G401.6 (cell line): Measurements from ENCODE around the gene BECN2.
"Not testable (repeated sequence)": the region's sequence is repeated elsewhere in the genome, so short reads cannot be mapped to it uniquely, and the experiment has no call there.

Source experiments
- FAIRE-seq: peaks from 2 replicates; lab custom pipeline; 2012; peaks lifted over from hg19 to GRCh38; lab: Jason Lieb, UNC

BECN2 gene

DNA sequence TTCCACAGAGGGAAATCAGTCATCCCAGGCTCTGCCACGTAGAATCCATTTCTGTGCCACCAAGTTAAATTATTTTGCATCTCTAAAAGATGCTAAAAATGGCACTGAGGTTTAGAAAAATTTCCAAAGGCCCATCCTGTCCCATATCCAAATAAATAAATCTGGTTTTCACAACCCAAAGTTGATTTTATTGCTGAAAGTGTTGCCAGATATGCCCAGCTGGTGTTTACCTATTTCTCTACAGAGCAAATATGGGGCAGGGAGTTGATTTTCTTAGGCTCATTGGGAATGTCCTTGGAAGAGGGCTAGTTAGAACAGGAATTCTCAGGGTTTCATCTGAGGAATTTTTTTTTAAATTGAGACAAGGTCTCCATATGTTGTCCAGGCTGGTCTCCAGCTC, 22.4 kb downstream of the BECN2 start:
- FAIRE-seq = no peak

DNA sequence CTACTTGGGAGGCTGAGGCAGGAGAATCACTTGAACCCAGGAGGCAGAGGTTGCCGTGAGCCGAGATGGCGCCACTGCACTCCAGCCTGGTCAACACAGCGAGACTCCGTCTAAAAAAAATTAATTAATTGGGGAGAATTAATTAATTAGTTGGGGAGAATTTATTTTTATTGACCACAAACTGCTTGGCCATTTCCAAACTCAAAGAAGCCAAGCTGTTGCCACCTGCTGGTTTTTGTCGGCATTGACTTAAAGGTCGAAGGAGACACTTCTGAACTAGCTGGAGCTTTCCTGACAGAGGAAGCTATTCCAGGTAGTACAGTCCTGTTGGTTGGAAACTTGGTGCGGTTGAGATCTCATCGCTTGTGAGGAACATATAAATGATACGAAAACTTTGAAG, 28.2 kb downstream of the BECN2 start:
- no peak for FAIRE-seq

DNA sequence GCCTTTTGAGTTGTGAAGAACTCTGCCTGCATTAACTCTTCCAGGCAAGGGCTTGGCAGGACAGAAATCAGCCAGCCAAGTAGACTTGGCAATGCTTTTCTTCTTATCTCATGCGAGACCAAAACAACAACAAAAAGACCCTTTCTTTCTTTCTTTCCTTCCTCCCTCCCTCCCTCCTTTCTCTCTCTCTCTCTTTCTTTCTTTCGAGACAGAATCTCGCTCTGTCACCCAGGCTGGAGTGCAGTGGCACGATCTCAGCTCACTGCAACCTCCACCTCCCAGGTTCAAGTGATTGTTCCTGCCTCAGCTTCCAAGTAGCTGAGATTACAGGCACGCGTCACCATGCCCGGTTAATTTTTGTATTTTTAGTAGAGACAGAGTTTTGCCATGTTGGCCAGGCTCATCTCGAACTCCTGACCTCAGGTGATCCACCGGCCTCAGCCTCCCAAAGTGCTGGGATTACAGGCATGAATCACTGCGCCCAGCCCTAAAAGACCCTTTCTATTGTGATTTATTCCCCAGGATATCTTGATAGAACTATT, 30.9 kb downstream of the BECN2 start:
- FAIRE-seq = not testable (repeated sequence)

DNA sequence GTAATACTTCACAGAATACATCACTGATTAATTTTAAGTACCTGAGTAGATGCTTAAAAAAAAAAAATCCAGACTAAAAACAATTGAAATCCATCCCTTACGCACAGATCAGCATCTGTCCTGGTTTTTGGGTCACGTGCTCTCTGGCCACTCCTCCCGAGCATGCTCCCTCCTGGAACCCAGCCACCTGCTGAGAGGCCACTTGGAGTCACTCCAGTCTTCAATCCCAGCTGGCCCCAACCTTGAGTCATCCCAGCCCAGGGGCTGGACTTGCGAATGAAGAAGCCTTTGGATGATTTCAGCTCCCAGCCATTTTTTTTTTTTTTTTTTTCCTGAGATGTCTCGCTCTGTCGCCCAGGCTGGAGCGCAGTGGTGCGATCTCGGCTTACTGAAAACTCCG, 32.5 kb downstream of the BECN2 start:
- no peak for FAIRE-seq

DNA sequence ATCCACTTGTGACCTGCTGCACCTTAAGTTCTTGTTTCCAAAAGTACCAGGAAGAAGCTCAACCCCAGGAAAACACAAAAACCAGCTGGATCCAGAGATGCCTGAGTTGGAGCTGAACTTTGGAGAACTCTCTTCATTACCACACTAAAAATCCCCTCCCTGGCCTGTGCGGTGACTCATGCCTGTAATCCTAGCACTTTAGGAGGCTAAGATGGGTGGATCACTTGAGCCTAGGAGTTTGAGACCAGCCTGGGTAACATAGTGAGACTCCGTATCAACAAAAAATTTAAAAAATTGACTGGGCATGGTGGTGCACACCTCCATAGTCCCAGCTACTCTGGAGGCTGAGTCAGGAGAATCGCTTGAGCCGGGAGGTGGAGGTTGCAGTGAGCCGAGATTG, 35.2 kb downstream of the BECN2 start:
- no peak for FAIRE-seq

DNA sequence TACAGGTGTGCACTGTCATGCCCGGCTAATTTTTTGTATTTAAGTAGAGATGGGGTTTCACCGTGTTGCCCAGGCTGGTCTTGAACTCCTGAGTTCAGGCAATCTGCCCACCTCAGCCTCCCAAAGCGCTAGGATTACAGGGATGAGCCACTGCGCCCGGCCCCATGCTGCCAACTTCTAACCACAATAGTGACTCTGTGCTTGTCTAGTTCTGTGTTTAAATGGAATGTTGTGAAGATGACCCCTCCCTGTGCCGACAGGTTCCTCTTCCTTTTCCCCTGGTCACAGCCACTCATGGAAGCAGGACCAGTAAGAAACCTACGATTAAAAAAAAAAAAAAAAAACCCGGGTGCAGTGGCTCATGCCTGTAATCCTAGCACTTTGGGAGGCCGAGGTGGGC, 36.6 kb downstream of the BECN2 start:
- no peak for FAIRE-seq

DNA sequence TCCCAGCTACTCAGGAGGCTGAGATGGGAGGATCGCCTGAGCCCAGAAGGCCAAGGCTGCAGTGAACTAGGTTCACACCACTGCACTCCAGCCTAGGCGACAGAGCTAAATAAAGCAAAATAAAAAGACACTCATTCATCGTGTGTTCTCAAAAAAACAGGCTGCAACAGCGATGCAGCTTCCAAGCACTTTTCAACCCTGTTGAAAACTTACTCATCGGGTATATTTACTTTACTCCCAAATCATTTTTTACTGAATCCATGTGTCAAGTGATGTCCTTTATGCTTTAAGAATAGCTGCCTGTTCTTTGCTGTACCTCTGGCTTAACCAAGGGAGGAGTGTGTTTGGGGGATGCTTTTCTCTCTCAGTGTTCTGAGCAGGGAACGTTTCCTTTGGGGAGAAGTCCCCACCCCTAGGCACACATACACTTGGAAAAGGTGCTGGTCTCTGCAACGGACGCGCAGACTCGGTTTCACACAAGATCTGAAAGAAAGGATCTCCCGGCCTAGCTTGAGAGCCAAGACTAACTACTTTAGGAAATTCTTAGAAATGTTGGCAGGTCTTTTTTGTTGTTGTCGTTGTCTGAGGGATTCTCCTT, 39.9 kb downstream of the BECN2 start:
- no peak for FAIRE-seq

DNA sequence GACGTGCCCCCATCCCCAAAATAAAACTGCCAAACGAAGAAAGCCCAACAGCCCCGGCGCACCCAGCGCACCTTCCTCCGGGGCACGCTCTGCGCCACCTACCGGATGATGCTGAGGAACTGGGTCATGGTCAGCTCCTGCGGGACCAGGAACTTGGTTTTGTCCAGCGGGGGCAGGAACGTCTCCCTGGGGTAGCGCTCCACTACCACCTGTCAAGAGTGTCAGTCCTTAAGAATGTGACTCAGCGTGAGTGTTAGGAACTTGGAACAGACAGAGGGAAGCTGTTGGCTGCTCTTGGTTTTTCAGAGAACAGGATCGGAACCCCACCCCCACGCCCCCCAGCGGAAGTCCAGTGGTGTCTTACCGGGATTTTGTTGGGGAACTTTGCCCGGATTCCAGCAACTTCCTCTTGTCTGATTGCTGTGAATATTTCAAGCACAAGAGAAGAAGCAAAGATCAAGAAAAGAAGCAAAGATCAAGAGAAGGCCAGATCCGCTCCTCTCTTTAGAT, 40.9 kb downstream of the BECN2 start:
- no peak for FAIRE-seq

DNA sequence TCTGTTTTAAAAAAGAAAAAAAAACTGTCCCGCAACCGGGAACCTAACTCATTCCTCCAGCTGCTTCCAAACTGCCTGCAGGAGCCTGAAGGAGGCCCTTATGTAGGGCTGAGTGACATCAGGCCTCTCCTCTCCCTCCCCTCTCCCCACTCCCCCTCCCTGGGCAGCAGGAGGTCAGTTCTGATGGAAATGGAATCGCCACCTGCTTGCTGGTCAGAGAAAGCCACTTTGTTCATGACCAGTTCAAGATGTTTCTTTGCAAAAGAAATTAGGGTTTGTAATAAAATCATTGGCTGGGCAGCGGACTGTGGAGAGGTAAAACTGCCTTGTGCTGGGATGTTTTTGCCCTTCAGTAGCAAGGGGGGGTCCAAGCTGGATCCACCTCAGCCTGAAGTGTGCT, 41.5 kb downstream of the BECN2 start, which contains the start of gene MAP1LC3C:
TSS of gene MAP1LC3C (minus strand) at position 73 of the 400 bp plus-strand sequence. CDS start 90 bp downstream, outside the sequence.
- FAIRE-seq = no peak

DNA sequence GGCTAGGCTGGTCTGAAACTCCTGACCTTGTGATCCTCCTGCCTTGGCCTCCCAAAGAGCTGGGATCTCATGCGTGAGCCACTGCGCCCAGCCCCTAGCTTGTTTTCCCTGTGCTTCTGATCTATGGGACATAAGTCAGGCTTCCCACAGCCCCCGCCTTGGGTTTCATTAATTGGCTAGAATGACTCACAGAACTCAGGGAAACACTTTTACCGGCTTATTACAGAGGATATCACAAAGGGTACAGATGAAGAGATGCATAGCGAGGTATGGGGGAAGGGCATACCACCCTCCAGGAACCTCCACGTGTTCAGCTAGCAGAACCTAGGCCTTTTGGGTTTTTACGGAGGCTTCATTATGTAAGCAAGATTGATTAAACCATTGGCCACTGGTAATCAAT, 42.9 kb downstream of the BECN2 start:
- FAIRE-seq = no peak

DNA sequence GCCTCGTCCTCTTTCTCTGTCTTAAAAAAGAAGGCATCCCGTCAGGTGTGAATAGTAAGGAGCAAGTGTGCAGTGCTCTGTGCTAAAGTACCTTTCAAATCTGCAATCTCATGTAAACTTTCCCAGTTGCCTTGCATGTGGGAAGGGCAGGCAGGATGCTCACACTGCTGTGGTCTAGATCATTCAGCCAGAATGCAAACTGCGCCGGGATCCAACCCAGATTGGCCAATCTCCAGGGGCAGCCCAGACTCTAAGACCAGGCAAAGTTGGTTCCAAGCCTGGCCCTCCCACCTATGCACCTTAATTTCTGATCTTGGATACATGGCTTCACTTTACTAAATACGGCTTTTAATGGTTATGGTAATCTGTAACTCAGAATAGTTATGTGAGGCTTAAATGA, 44.5 kb downstream of the BECN2 start:
- no peak for FAIRE-seq

DNA sequence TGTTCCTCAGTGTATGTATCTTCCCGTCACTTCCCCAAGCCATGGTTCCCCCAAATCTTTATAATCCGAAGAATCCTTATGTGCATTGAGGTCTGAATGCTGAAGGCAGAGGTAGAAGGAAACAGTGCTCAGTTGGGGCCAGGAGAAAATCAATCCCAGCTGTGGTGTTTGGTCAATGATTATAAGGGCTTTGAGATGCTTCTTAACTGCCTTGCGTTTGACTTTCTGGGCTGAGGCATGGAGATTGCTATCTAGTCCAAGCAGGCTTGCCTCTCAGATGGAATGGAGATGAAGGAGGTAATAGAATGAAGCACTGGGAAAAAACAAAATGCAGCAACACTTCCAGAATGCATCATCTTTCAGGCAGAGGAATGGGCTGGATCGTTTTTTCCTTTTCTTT, 44.9 kb downstream of the BECN2 start:
- no peak for FAIRE-seq

DNA sequence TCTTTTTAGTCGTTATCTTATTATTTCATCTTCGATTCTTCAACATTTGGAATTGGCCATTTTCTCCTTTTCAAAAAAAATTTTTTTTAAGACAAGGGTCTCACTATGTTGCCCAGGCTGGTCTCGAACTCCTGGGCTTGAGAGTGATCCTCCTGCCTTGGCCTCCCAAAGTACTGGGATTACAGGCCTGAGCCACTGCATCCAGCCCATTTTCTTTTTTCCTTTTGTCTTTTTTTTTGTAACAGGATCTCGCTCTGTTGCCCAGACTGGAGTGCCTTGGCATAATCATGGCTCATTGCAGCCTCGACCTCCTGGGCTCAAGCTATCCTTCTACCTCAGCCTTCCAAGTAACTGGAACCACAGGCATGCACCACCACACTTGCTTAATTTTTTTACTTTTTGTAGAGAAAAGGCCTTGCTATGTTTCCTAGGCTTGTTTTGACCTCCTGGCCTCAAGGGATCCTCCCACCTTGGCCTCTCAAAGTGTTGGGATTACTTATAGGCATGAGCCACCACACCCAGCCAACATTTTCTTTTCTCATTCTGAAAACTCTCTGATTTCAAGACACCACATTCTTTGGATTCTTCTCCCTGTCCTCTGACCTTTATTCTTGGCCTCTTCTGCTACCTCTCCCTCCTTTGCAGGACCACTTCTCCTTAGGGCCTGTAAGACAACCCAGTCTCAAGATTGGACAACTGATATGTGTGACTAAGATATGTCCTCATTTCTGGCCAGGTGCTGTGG, 47.4 kb downstream of the BECN2 start:
- FAIRE-seq = no peak

DNA sequence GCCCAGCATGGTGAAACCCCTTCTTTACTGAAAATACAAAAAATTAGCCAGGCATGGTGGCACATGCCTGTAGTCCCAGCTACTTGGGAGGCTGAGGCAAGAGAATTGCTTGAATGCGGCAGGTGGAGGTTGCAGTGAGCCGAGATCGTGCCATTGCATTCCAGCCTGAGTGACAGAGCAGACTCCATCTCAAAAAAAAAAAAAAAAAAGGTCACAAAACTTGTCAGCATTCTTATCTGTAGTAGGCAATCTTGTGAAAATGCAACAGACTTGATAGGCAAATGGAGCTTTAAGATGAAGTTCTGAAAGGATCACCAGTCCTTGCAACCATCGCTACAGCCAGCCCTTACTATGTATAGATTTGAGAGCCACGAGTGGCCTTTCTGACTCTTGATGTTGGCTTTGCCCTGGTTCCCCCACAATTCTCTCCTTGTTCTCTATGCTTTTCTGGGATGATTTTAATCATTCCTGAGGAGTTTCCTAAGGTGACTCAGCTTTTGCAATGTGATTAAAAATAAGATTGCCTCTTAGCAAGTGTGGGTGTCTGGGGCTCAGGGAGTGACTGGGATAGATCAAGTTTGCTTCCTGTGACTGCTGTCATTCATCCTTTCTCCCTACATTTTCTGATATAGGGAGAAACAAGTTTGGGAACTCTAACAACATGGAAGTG, 48.4 kb downstream of the BECN2 start:
- no peak for FAIRE-seq

DNA sequence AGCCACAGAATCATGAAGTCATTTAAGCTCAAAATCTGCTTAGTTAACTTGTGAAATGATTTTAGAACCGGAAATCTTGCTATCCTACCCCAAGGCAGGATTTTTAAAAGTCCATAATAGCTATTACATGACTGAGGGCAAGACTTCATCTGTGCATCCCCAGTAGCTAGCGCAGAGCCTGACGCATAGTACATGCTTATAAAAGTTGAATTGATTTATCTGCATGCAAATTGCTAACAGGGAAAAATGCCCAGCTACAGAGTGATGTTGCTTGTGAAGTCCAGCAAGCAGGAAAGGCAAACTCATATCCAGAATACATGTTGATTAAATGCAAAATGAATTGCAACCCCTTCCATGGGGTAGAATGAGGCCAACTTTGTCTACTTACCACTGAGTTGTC, 49.4 kb downstream of the BECN2 start:
- FAIRE-seq = no peak
